Panc1 (cell line): ENCODE results near the gene TIAM2.

ENCODE experiments used
- CTCF ChIP-seq: fragments of 450-650 bp; IDR thresholded peaks from 2 replicates; pipeline ENCODE4 v1.5.1; 2017; ENCODE audit warnings: mild to moderate bottlenecking
- POLR2AphosphoS5 ChIP-seq: IDR thresholded peaks from 2 replicates; pipeline ENCODE4 v1.6.1; 2012; ENCODE audit warnings: mild to moderate bottlenecking, low read depth, low read length, moderate library complexity
- REST ChIP-seq, 2 experiments: IDR thresholded peaks; 2 replicates each; pipeline ENCODE4 v1.6.1; 2011 to 2012; ENCODE audit warnings: low read depth in 2 of 2, control low read depth in 1 of 2, low read length in 1 of 2, mild to moderate bottlenecking in 1 of 2, moderate library complexity in 1 of 2; ENCODE audit not compliant: insufficient read depth in 1 of 2
- TCF7L2 ChIP-seq: IDR thresholded peaks from 2 replicates; pipeline ENCODE4 v1.6.1; 2011; ENCODE audit warnings: mild to moderate bottlenecking, low read depth, low read length, inconsistent platforms

GRCh38 chr6:154950979-154951344, 44.2 kb upstream of the TIAM2 start:
- no peak for TF ChIP-seq CTCF
- TF ChIP-seq POLR2AphosphoS5, result no peak
- no peak for TF ChIP-seq TCF7L2
- no peak for TF ChIP-seq REST (IDR thresholded peaks at IDR 0.05; ENCODE audit: insufficient read depth in 1 of 2, low read depth in 2 of 2, low read length in 1 of 2)
